Activated T-helper 1 cell treated with anti-CD3 and anti-CD28 coated beads, Interleukin-12 subunit alpha, Interleukin-12 subunit beta, Interleukin-2, Interleukin-4 antibody, amounts not matched to agents 30 ng/mL and 10 ng/mL and 1 ng/mL, durations not matched to agents 14 hours and 24 hours and 36 hours (primary cell): Measurements from ENCODE around the gene IQCK. TPM values are rescaled to one million over a fixed set of nuclear protein-coding genes. Genes with fewer than 3 reads are reported as not detected.
"Not testable (repeated sequence)": the region's sequence is repeated elsewhere in the genome, so short reads cannot be mapped to it uniquely, and the experiment has no call there.

Experiments used
- DNase-seq: peaks from one replicate; pipeline ENCODE4 v3.0.0; 2021; ENCODE audit warnings: low spot score
- H3K27ac Mint-ChIP-seq: one replicate; pipeline ENCODE4 v1.8.0; 2021; ENCODE audit warnings: mild to moderate bottlenecking, mixed read lengths
- H3K27me3 Mint-ChIP-seq: one replicate; pipeline ENCODE4 v1.8.0; 2022; ENCODE audit warnings: mild to moderate bottlenecking, moderate library complexity, mixed read lengths; ENCODE audit not compliant: insufficient read depth
- H3K36me3 Mint-ChIP-seq: one replicate; pipeline ENCODE4 v1.8.0; 2021; ENCODE audit warnings: low read depth, mixed read lengths
- H3K4me1 Mint-ChIP-seq: one replicate; pipeline ENCODE4 v1.8.0; 2021; ENCODE audit warnings: low read depth, mixed read lengths
- H3K4me3 Mint-ChIP-seq: one replicate; pipeline ENCODE4 v1.8.0; 2021; ENCODE audit warnings: mild to moderate bottlenecking, moderate library complexity, mixed read lengths
- H3K9me3 Mint-ChIP-seq: one replicate; pipeline ENCODE4 v1.8.0; 2021; ENCODE audit warnings: mixed read lengths
- intact Hi-C: fragments of 100-400 bp; cut with micrococcal nuclease; formaldehyde crosslinking; loops from one replicate; pipeline ENCODE4 v1.15.1; 2024
- total RNA-seq: library from RNA; stranded (reverse); gene quantifications from 2 replicates; pipeline ENCODE4 v1.2.3, GENCODE V29; 2022

Gene IQCK
- total RNA-seq, 1 donor from 2014 or later: 2.0 TPM

GRCh38 chr16:19783363-19784182, 65.5 kb downstream of the IQCK start:
- Mint-ChIP-seq H3K27me3 (peaks cover 3% of the 10 kb centered on the region), H3K27ac (no peak overlapping the region), H3K9me3 (no peaks in the 10 kb centered on the region), H3K4me3 (no peak overlapping the region), H3K4me1 (no peaks in the 10 kb centered on the region), H3K36me3 (no peaks in the 10 kb centered on the region)
- intact Hi-C loops: no loop called here
- DNase-seq: no peak

GRCh38 chr16:19784183-19784736, 66.2 kb downstream of the IQCK start:
- no peak overlapping the region for H3K4me3 Mint-ChIP-seq

GRCh38 chr16:19785081-19785480, 67.0 kb downstream of the IQCK start:
- Mint-ChIP-seq H3K27ac (no peak overlapping the region), H3K4me1 (no peaks in the 10 kb centered on the region), H3K27me3 (peaks cover 3% of the 10 kb centered on the region), H3K36me3 (no peaks in the 10 kb centered on the region), H3K9me3 (no peaks in the 10 kb centered on the region), H3K4me3 (no peak overlapping the region)
- no peak for DNase-seq
- intact Hi-C loops: no loop called here

More at GRCh38 chr16:19784183-19784736, 66.2 kb downstream of the IQCK start:
- intact Hi-C loops: no loop called here
- H3K27me3 Mint-ChIP-seq: peaks cover 3% of the 10 kb centered on the region
- no peak for DNase-seq
- H3K36me3 Mint-ChIP-seq: no peaks in the 10 kb centered on the region
- no peak overlapping the region for H3K27ac Mint-ChIP-seq
- no peaks in the 10 kb centered on the region for H3K4me1 Mint-ChIP-seq
- no peaks in the 10 kb centered on the region for H3K9me3 Mint-ChIP-seq

GRCh38 chr16:19785512-19786130, 67.5 kb downstream of the IQCK start:
- no peak overlapping the region for H3K27ac Mint-ChIP-seq
- H3K36me3 Mint-ChIP-seq: no peaks in the 10 kb centered on the region
- no peaks in the 10 kb centered on the region for H3K9me3 Mint-ChIP-seq
- H3K4me3 Mint-ChIP-seq: no peak overlapping the region
- intact Hi-C loops: no loop called here
- DNase-seq: no peak
- H3K4me1 Mint-ChIP-seq: no peaks in the 10 kb centered on the region
- peaks cover 3% of the 10 kb centered on the region for H3K27me3 Mint-ChIP-seq

- H3K9me3 Mint-ChIP-seq: peaks cover 14% of the 10 kb centered on the region
- intact Hi-C loops, H3K36me3 Mint-ChIP-seq: not testable (repeated sequence)
Observed at GRCh38 chr16:19801369-19801768, 83.3 kb downstream of the IQCK start.

GRCh38 chr16:19801824-19802223, 83.8 kb downstream of the IQCK start:
- H3K27me3 Mint-ChIP-seq, H3K36me3 Mint-ChIP-seq, H3K27ac Mint-ChIP-seq, DNase-seq, intact Hi-C loops, H3K4me3 Mint-ChIP-seq: not testable (repeated sequence)
- Mint-ChIP-seq H3K9me3 (peaks cover 14% of the 10 kb centered on the region), H3K4me1 (peaks cover 13% of the 10 kb centered on the region)

More at GRCh38 chr16:19801369-19801768, 83.3 kb downstream of the IQCK start:
- H3K27ac Mint-ChIP-seq, DNase-seq, H3K4me3 Mint-ChIP-seq, H3K27me3 Mint-ChIP-seq: not testable (repeated sequence)
- peaks cover 13% of the 10 kb centered on the region for H3K4me1 Mint-ChIP-seq

GRCh38 chr16:19802612-19803011, 84.5 kb downstream of the IQCK start:
- no peaks in the 10 kb centered on the region for H3K27me3 Mint-ChIP-seq
- peaks cover 13% of the 10 kb centered on the region for H3K4me1 Mint-ChIP-seq
- no peak overlapping the region for H3K27ac Mint-ChIP-seq
- H3K4me3 Mint-ChIP-seq: no peak overlapping the region
- peaks cover 7% of the 10 kb centered on the region for H3K36me3 Mint-ChIP-seq
- H3K9me3 Mint-ChIP-seq: peaks cover 19% of the 10 kb centered on the region
- intact Hi-C loops: no loop called here
- DNase-seq: no peak

- peaks cover 19% of the 10 kb centered on the region for H3K9me3 Mint-ChIP-seq
- DNase-seq: peak; percentile 22
- peaks cover 25% of the 10 kb centered on the region for H3K4me1 Mint-ChIP-seq
- H3K27ac Mint-ChIP-seq: peak overlapping the region; percentile 70
- intact Hi-C loops: no loop called here
- H3K27me3 Mint-ChIP-seq: no peaks in the 10 kb centered on the region
- H3K4me3 Mint-ChIP-seq: peak overlapping the region; percentile 45
- H3K36me3 Mint-ChIP-seq: peaks cover 7% of the 10 kb centered on the region
Observed at GRCh38 chr16:19804538-19805323, 86.7 kb downstream of the IQCK start.

GRCh38 chr16:19805459-19806162, 87.5 kb downstream of the IQCK start:
- H3K36me3 Mint-ChIP-seq: peaks cover 7% of the 10 kb centered on the region
- no peak overlapping the region for H3K4me3 Mint-ChIP-seq
- peaks cover 1% of the 10 kb centered on the region for H3K27me3 Mint-ChIP-seq
- H3K9me3 Mint-ChIP-seq: peaks cover 19% of the 10 kb centered on the region
- H3K4me1 Mint-ChIP-seq: peaks cover 25% of the 10 kb centered on the region
- intact Hi-C loops: no loop called here
- H3K27ac Mint-ChIP-seq: no peak overlapping the region
- no peak for DNase-seq

- no peak for DNase-seq
- peaks cover 25% of the 10 kb centered on the region for H3K4me1 Mint-ChIP-seq
- peaks cover 2% of the 10 kb centered on the region for H3K27me3 Mint-ChIP-seq
- no peak overlapping the region for H3K4me3 Mint-ChIP-seq
- intact Hi-C loops: no loop called here
- H3K27ac Mint-ChIP-seq: no peak overlapping the region
- H3K36me3 Mint-ChIP-seq: peaks cover 7% of the 10 kb centered on the region
- peaks cover 23% of the 10 kb centered on the region for H3K9me3 Mint-ChIP-seq
Observed at GRCh38 chr16:19808061-19808641, 90.1 kb downstream of the IQCK start.

GRCh38 chr16:19809121-19809635, 91.1 kb downstream of the IQCK start:
- intact Hi-C loops: no loop called here
- Mint-ChIP-seq H3K27ac (no peak overlapping the region), H3K9me3 (peaks cover 23% of the 10 kb centered on the region), H3K4me1 (peaks cover 25% of the 10 kb centered on the region), H3K27me3 (peaks cover 2% of the 10 kb centered on the region), H3K36me3 (peaks cover 7% of the 10 kb centered on the region), H3K4me3 (no peak overlapping the region)
- DNase-seq: no peak

- H3K27me3 Mint-ChIP-seq: peaks cover 3% of the 10 kb centered on the region
- H3K36me3 Mint-ChIP-seq: peaks cover 7% of the 10 kb centered on the region
- H3K4me3 Mint-ChIP-seq: no peak overlapping the region
- H3K27ac Mint-ChIP-seq: no peak overlapping the region
- H3K4me1 Mint-ChIP-seq: peaks cover 21% of the 10 kb centered on the region
- DNase-seq: no peak
- intact Hi-C loops: no loop called here
- H3K9me3 Mint-ChIP-seq: peaks cover 23% of the 10 kb centered on the region
Observed at GRCh38 chr16:19809693-19810092, 91.6 kb downstream of the IQCK start.
